NCI-H1436 (cell line): ENCODE measurements around the gene TGFBRAP1.
"Not testable (repeated sequence)": the region's sequence is repeated elsewhere in the genome, so short reads cannot be mapped to it uniquely, and the experiment has no call there.

Source experiments
- DNase-seq: peaks from one replicate; lab custom pipeline; 2025; lab: John Stamatoyannopoulos, UW

TGFBRAP1 gene

GRCh38 chr2:105344704-105345345 is 15.3 kb upstream of the TGFBRAP1 start:
- DNase-seq: no peak

- DNase-seq: no peak
Measured at GRCh38 chr2:105339414-105339813, 9.9 kb upstream of the TGFBRAP1 start.

GRCh38 chr2:105338020-105338385 is 8.5 kb upstream of the TGFBRAP1 start:
- no peak for DNase-seq

GRCh38 chr2:105337122-105338019 is 7.8 kb upstream of the TGFBRAP1 start, which contains the start of gene C2orf49:
Gene C2orf49 (plus strand): TSS chr2:105337540. CDS start chr2:105337588, 48 bp downstream.
- peak; percentile 88 for DNase-seq

DNA sequence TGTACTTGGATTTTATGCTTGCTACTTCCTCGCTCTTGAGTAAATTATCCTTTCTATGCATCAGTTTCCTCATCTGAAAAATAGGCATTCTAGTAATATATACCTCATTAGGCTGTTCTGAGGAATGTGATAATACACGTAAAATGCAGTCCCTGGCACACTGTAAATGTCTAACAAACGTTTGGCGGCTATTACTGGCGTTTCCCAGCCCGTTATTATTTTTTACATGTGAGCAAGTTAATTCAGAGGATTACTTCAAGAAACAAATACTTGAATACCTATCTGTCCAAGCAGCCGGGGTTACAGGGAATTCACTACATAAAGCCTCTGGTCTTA is 7.2 kb upstream of the TGFBRAP1 start:
- DNase-seq: no peak

GRCh38 chr2:105335469-105335868 is 5.9 kb upstream of the TGFBRAP1 start:
- no peak for DNase-seq

DNA sequence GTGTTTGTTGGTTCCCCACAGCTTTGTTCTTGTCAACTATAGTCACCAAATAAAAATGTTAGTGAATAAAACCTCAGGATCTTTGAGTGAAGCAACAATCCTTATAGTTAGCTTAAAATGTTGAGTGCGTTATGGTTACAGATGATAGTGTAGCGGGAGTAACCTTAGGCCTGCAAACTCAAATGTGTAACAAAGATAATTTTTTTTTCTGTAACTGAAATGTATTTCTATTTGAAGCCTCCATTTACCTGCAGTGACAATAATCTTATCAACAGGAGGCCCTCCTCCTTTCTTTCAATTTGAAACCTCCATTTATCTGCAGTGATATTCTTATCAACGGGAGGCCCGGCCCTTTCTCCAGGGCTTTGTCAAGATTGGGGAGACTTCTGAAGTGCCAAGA is 4.7 kb upstream of the TGFBRAP1 start:
- no peak for DNase-seq

DNA sequence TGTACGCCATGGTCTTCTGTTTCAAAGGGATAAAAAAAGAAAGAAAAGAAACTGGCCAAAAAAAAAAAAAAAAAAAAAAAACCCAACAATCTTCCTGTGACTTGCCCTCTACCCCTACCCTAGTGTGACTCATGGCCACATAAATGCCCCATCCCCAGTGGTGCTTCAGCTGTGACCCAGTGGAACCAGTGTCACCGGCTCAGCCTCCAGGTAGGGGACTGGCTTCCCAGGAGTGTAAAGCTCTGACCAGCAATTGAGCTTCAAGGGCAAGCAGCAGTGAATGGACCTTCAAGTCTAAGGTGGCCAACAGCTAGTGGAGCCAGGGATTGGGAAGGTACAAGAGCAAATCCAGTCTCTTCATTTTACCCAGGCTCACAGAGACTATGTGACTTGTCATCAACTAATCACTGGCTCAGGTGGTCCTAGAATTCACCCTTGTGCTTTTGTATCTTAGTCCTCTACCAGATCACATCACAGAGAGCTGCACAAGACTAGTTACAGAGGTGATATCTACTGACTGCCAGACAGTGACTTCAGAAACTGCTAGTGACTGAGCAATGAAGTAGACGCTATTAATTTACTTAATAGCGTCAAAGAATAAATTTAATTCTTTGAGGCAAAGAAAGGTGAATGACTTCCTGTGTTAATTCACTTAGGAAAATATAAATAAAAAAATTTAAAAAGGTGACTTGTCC is 1.3 kb upstream of the TGFBRAP1 start:
- no peak for DNase-seq

- DNase-seq: no peak
Measured at GRCh38 chr2:105329197-105329554, 359 bp downstream of the TGFBRAP1 start.

GRCh38 chr2:105328281-105329196 is 996 bp downstream of the TGFBRAP1 start:
- DNase-seq: no peak

DNA sequence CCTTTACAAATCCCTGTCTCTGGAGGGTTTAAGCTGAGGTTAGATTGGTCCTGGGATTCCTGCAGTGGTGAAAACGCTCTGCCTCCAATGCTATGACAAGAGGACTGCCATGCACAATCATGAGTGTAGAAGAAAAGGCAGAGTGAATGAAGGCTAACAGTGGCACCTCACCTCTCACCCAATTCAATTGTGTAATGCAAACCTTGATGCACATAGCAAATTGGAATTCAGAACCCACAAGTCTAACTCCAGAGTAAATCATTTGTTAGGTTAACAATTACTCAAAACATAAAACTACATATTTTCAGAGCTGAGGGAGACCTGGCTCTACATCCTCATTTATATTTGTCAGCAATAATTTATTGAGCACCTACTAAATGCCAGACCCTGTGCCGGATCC is 1.8 kb downstream of the TGFBRAP1 start:
- no peak for DNase-seq

GRCh38 chr2:105327271-105327670 is 2.3 kb downstream of the TGFBRAP1 start:
- not testable (repeated sequence) for DNase-seq

- no peak for DNase-seq
Measured at GRCh38 chr2:105325389-105325963, 4.1 kb downstream of the TGFBRAP1 start.

- no peak for DNase-seq
Measured at GRCh38 chr2:105324732-105325131, 4.8 kb downstream of the TGFBRAP1 start.

DNA sequence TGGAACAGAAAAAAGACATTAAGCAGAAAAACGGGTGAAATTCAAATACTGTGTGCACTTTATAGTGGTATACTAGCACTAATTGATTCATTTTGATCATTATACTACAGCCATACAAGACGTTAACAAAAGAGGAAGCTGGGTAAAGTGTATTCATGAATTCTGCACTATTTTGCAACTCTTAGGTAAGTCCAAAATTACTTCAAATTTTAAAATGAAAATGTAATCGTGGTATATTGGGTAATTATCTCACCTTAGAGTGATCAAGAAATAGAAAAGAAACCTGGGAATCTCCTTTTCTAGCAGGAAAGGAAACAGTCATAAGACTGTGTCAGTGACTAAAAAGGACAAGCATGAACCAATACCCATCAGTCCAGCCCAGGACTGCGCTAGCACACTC is 5.4 kb downstream of the TGFBRAP1 start:
- DNase-seq: no peak

DNA sequence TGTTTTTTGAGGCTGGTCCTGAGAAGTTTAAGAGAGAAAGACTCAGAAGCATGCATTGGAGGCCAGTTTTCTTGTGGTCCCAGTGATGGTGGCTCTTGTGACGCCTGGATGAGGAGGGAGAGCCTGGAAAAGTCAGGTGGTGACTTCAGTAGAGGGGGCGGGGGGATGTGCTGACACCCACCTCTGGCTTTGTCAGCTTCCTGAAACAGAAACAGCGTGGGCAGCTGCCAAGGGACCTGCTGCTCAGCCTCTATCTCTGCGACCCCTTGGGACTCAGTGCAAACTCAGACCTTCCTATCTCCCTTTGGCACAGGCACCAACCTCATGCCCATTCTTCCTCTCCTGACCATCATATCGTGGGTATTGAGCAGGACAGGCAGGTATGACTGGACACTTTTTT is 6.4 kb downstream of the TGFBRAP1 start:
- DNase-seq: no peak

DNA sequence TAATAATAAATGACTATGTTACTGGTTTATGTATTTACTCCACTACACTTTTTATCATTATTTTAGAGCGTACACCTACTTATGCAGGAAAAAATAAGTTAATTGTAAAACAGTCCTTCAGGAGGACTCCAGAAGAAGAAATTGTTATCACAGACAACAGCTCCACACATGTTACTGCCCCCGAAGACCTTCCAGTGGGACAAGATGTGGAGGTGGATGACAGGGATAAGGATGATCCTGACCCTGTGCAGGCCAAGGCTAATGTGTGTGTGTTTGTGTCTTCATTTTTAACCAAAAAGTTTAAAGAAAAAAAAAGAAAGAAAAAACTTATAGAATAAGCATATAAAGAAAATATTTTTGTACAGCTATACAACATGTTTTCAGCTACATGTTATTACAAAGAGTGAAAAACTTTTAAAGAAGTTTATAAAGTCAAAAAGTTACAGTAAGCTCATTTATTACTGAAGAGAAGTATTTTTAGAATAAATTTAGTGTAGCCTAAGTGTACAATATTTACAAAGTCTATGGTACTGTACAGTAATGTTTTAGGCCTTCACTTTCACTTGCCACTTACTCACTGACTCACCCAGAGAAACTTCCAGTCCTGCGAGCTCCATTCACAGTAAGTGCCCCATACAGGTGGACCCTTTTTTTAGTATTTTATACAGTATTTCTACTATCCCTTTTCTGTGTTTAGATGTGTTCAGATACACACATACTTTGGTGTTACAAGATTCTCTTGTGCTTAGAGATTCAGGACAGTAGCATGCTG is 7.5 kb downstream of the TGFBRAP1 start:
- DNase-seq: no peak

GRCh38 chr2:105320651-105321215 is 8.8 kb downstream of the TGFBRAP1 start:
- no peak for DNase-seq

DNA sequence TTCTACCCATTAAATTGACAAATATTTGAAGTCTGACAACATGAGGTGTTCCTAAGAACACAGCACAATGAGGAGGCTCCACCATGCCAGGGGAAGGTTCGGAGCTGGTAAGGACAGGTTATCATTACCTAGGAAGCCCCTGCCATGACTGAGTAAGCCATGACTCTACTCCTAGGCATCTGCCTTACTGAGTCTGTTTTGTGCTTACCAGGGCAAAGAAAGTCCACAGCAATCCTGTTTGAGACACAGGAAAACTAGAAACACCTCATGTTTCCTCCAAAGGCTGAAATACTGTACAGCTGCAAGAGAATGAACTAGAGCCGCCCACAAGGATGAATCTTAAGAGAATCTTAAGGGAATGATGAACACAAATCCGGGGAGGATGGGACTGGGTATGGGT is 11.6 kb downstream of the TGFBRAP1 start:
- no peak for DNase-seq

DNA sequence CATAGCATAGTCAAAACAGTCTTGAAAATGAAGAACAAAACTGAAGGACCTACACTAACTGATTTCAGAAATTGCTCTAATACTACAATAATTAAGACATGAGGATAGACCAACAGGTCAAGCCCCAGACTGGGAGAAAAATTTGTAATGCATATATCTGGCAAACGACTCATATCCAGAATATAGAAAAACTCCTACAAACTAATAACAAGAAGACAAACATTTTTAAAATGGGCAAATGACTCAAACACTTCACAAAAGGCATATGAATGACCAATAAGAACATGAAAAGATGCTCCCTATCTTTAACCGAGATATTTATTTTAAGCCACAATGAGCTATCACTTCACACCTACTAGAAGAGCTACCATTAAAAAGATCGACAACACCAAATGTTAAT is 14.2 kb downstream of the TGFBRAP1 start:
- no peak for DNase-seq
